Thyroid gland (tissue), 4 donors: ENCODE measurements around the gene DNASE1L3. TPM values are rescaled to one million over a fixed set of nuclear protein-coding genes. Genes with fewer than 3 reads are reported as not detected.

Experiments
- DNase-seq, 2 donors: peaks; one replicate each; pipeline ENCODE4 v3.0.0-alpha.2; 2019
- H3K27ac ChIP-seq, 3 donors: fragments of 200-600 bp; sonication (generic); 1 replicate in 2 of 3; 2 replicates in 1 of 3; pipeline ENCODE4 v1.5.1; 2016 to 2019; ENCODE audit warnings: mild to moderate bottlenecking in 1 of 3, moderate library complexity in 1 of 3
- H3K27me3 ChIP-seq: fragments of 200-600 bp; sonication (generic); one replicate; pipeline ENCODE4 v1.5.1; 2019
- H3K36me3 ChIP-seq, 2 donors: fragments of 200-600 bp; sonication (generic); one replicate each; pipeline ENCODE4 v1.5.1; 2016 to 2019
- H3K4me1 ChIP-seq, 2 donors: fragments of 200-600 bp; sonication (generic); one replicate each; pipeline ENCODE4 v1.5.1; 2017 to 2019
- H3K4me3 ChIP-seq, 3 donors: fragments of 200-600 bp; sonication (generic); replicated peaks in 1 of 3; 1 replicate in 2 of 3; 2 replicates in 1 of 3; pipeline ENCODE4 v1.5.1; 2016; ENCODE audit warnings: mild to moderate bottlenecking in 1 of 3
- H3K9me3 ChIP-seq: fragments of 200-600 bp; sonication (generic); one replicate; pipeline ENCODE4 v1.5.1; 2017
- POLR2A ChIP-seq, 2 donors: fragments of 450-650 bp; IDR thresholded peaks; one replicate each; pipeline ENCODE4 v1.6.1; 2017; ENCODE audit warnings: antibody characterized with exemption in 2 of 2, mild to moderate bottlenecking in 2 of 2, moderate library complexity in 1 of 2
- WGBS, 2 donors: methylation state at CpG; one replicate each; pipeline ENCODE4 v1.1.5; 2017; 5-methylcytosine and 5-hydroxymethylcytosine counted together
- intact Hi-C: fragments of 100-400 bp; cut with DNase I; formaldehyde crosslinking; loops from one replicate; pipeline ENCODE4 v1.15.1; 2023
- total RNA-seq, 4 donors: library from RNA; depleted of rRNA; stranded (reverse); fragments of >200 nt; gene quantifications; one replicate each; pipeline ENCODE4 v1.2.3, GENCODE V29; 2016
- TF ChIP-seq, protein P1 (sequence below), 6 experiments: fragments of 200-600 bp in 3 of 6; fragments of 450-650 bp in 3 of 6; sonication (generic) in 3 of 6; IDR thresholded peaks; one replicate each; pipeline ENCODE4 v1.5.1; 2016 to 2019; ENCODE audit warnings: antibody characterized with exemption in 6 of 6, mild to moderate bottlenecking in 2 of 6, inconsistent platforms in 1 of 6, moderate library complexity in 1 of 6

The DNASE1L3 gene
- total RNA-seq, 4 donors from 2014 or later: 5.7 to 53.3 (median 14.1) TPM

DNA sequence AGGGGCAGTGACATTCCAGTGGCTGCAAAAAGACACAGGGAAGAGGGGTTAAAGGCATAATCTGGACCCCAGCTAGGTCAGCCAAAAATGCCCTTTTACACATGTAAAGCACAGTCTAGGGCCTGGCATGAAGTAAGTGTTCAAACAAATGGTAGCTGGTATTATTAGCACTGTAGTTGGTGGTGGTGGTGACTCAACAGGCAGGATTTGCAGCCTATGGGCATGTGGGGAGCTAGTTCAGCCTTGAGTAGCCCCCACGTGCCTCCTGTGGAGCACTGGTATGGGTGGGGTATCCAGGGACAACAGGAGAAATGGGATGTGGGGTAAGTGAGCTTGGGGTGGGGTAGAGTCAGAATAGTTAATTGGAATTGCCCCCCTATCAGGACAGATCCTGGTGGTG, 27.6 kb downstream of the DNASE1L3 start:
- H3K9me3 ChIP-seq: no peaks in the 10 kb centered on the region
- no peak for TF ChIP-seq POLR2A (IDR thresholded peaks at IDR 0.05)
- TF ChIP-seq, protein P1, sequence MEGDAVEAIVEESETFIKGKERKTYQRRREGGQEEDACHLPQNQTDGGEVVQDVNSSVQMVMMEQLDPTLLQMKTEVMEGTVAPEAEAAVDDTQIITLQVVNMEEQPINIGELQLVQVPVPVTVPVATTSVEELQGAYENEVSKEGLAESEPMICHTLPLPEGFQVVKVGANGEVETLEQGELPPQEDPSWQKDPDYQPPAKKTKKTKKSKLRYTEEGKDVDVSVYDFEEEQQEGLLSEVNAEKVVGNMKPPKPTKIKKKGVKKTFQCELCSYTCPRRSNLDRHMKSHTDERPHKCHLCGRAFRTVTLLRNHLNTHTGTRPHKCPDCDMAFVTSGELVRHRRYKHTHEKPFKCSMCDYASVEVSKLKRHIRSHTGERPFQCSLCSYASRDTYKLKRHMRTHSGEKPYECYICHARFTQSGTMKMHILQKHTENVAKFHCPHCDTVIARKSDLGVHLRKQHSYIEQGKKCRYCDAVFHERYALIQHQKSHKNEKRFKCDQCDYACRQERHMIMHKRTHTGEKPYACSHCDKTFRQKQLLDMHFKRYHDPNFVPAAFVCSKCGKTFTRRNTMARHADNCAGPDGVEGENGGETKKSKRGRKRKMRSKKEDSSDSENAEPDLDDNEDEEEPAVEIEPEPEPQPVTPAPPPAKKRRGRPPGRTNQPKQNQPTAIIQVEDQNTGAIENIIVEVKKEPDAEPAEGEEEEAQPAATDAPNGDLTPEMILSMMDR (IDR thresholded peaks at IDR 0.05): no peak
- DNase-seq: no peak
- peaks cover 0 to 2% of the 10 kb centered on the region in 2 donors for H3K4me1 ChIP-seq
- intact Hi-C loops: loop anchor here (10.0 kb wide), 1 partner anchor 242 kb away; no protein-coding TSS in a partner anchor
- H3K27ac ChIP-seq: no peak overlapping the region
- no peak overlapping the region for H3K4me3 ChIP-seq
- WGBS, 2 donors: 71 to 75% methylated on average over 1 of the region's 1 CpG
- no peaks in the 10 kb centered on the region for H3K36me3 ChIP-seq
- no peaks in the 10 kb centered on the region for H3K27me3 ChIP-seq

DNA sequence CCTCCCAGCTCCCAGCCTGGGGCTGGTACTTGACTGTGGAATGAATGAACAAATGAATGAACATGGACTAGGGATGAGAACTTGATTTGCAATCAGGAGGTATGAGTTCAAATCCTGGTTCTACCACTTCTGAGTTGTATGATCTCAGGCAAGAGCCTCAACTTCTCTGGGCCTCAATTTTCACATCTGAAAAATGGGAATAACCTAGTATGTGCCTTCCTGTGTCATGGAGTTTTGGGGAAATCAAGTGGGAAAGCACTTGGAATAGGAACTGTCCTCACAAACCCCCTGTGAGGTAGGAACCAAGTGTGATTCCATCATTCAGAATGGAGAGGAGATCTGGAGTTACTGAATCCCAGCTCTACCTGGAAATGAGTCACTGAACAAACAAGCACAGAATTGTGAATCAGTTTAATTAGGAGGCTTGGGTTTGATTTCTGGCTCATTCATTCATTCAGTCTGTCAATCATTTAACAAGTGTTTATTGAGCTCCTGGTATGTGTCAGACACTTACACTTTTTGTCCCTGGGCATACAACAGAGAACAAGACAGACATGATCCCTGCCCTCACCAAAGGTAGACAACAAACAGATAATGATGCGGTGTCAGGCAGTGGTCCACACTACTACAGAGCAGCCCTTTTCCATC, 29.7 kb downstream of the DNASE1L3 start:
- DNase-seq: no peak
- intact Hi-C loops: loop anchor here (10.0 kb wide), 1 partner anchor 244 kb away; no protein-coding TSS in a partner anchor
- TF ChIP-seq POLR2A (IDR thresholded peaks at IDR 0.05): no peak
- TF ChIP-seq, protein P1 (IDR thresholded peaks at IDR 0.05): no peak
- Histone ChIP-seq H3K36me3 (no peaks in the 10 kb centered on the region), H3K4me1 (peaks cover 9 to 20% of the 10 kb centered on the region in 2 donors), H3K27me3 (no peaks in the 10 kb centered on the region), H3K9me3 (no peaks in the 10 kb centered on the region), H3K27ac (no peak overlapping the region), H3K4me3 (no peak overlapping the region)
- 93 to 100% methylated on average over 1 of the region's 1 CpG for WGBS, 2 donors

DNA sequence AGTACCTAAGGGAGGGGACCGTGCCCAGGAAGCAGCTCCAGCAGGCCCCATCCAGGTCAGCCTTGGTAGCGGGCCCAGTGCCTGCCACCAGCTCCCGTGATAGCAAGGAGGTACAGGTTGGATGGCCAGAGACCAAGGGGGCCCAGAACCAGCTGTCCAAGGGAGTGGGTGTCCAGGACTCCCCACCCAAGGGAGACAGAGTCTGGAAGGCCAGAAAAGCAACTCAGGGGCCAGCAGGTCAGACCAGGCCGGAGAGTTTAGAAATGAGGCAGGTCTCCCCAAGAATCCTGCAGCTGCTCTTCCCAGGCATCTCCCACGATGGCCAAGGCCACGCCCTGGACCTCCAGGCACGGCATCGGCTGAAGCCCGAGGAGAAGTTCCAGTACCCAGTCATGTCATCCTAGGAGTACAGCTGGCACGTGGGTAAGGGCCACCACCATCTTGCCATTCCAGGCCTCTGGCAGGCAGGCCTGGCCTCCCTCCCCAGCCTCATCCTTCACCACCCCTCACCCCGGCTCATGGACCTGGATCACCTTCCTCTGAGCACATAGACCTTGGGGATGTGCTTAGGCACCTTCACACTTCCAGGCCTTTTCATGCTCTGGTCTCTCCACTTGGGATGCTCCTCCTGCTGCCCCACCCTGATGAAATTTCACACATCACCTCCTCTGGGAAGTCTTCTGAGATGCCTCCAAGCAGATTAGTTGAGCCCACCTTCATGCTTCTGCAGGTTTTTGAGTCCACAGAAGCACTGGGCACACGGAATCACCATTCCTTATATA, 30.5 kb downstream of the DNASE1L3 start:
- no peak for DNase-seq
- intact Hi-C loops: loop anchor here (10.0 kb wide), 1 partner anchor 245 kb away; no protein-coding TSS in a partner anchor
- 83 to 96% methylated on average over 9 of the region's 12 CpGs for WGBS, 2 donors
- H3K27me3 ChIP-seq: no peaks in the 10 kb centered on the region
- TF ChIP-seq, protein P1 (IDR thresholded peaks at IDR 0.05): no peak
- no peak for TF ChIP-seq POLR2A (IDR thresholded peaks at IDR 0.05)
- H3K36me3 ChIP-seq: no peaks in the 10 kb centered on the region
- no peaks in the 10 kb centered on the region for H3K9me3 ChIP-seq
- peaks cover 17 to 28% of the 10 kb centered on the region in 2 donors for H3K4me1 ChIP-seq
- no peak overlapping the region for H3K27ac ChIP-seq
- H3K4me3 ChIP-seq: no peak overlapping the region

DNA sequence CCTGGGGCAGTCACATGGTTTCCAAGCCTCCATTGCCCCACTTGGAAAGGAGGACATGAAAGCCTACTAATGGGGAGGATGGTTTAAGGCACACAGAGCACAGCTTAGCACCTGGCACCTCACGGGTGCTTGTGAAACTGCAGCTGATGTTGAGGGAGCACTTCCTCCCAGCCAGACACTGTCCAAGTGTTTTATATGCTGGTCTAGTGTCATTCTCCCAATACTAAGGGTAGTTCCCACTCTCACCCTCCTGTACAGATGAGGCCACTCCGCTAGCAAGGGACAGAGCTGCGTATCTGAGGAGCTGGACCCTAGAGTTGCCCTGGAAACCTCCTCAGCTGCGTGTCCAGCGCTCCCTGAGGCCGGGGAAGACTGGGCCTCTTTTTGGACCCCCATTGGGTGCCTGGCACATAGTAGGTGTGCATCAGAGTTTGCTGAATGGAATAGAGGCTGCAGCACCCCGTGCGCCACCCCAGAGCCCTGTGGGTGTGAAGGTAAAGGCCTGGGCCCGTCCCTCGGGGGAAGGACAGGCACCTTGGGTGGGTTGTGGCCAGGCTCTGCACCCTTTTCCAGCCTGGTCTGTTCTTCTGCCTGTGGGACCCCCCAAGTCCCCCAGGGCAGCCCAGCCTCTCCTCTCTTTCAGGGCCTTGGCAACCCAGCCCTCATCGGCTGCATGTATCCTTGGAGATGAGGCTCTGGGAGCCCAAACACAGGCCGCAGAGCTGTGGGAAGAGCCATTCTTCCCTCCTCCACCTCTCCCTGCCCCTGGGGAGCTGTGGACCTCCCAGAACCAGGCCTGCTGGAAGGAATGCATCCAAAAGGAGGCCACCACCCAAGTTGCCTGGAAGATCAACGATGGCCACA, 31.3 kb downstream of the DNASE1L3 start:
- intact Hi-C loops: loop anchor here (10.0 kb wide), 1 partner anchor 245 kb away; no protein-coding TSS in a partner anchor
- H3K9me3 ChIP-seq: no peaks in the 10 kb centered on the region
- H3K4me1 ChIP-seq: peaks cover 25 to 36% of the 10 kb centered on the region in 2 donors
- no peak for DNase-seq
- TF ChIP-seq POLR2A (IDR thresholded peaks at IDR 0.05): no peak
- TF ChIP-seq, protein P1 (IDR thresholded peaks at IDR 0.05): no peak
- no peak overlapping the region for H3K27ac ChIP-seq
- H3K36me3 ChIP-seq: no peaks in the 10 kb centered on the region
- 85 to 95% methylated on average over 5 to 10 of the region's 13 CpGs for WGBS, 2 donors
- no peaks in the 10 kb centered on the region for H3K27me3 ChIP-seq
- no peak overlapping the region for H3K4me3 ChIP-seq
